Brain microvascular endothelial cell (primary cell): ENCODE results near the gene PDE4C.
A peak's percentile ranks its signal among the peaks of the same experiment; 100 is the strongest.
"Not testable (repeated sequence)": the region's sequence is repeated elsewhere in the genome, so short reads cannot be mapped to it uniquely, and the experiment has no call there.

Experiments
- DNase-seq: peaks from one replicate; pipeline ENCODE4 v3.0.0-alpha.2; 2020
- H3K27ac ChIP-seq: fragments of 250-450 bp; sonication (Bioruptor Pico); 2 replicates; pipeline ENCODE4 v1.5.1; 2020; ENCODE audit warnings: mild to moderate bottlenecking, moderate library complexity
- H3K27me3 ChIP-seq: fragments of 250-450 bp; sonication (Bioruptor Pico); replicated peaks from 2 replicates; pipeline ENCODE4 v1.5.1; 2020; ENCODE audit warnings: mild to moderate bottlenecking
- H3K36me3 ChIP-seq: fragments of 250-450 bp; sonication (Bioruptor Pico); replicated peaks from 2 replicates; pipeline ENCODE4 v1.5.1; 2020; ENCODE audit warnings: mild to moderate bottlenecking
- H3K4me3 ChIP-seq: 2 replicates; pipeline ENCODE4 v1.5.1; 2011; ENCODE audit warnings: low read depth, mild to moderate bottlenecking, control low read depth, low read length, moderate library complexity
- in situ Hi-C: cut with HindIII; loops from 2 replicates; pipeline ENCODE4 v1.10.0; 2017; ENCODE audit warnings: low sequenced_read_pairs, low pct_ligation_motif_present
- TF ChIP-seq, protein P1 (sequence below): IDR thresholded peaks from 2 replicates; pipeline ENCODE4 v1.5.1; 2011; ENCODE audit warnings: low read depth, mild to moderate bottlenecking, moderate library complexity, low read length, control low read depth, inconsistent platforms; ENCODE audit errors: missing control alignments

PDE4C gene

DNA sequence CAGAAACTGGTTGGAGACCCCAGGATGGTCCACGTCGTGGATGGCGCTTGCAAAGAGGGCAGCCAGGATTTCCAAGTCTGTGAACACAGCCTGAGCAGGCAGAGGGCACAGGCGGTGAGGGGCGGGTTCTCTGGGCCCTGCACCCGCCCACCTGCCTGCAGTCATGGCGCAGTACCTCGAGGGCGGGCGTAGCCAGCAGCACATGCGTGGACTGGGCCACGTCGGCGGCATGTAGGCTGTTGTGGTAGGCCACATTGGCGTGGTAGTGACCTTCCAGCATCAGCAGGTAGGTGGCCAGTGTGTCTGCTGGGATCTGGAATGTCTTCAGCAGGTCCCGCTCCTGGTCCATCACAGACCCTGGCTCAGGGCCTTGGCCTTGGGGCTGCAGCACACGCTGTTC is 8.1 kb downstream of the PDE4C start:
- no peaks in the 10 kb centered on the region for H3K36me3 ChIP-seq
- in situ Hi-C loops, result no loop called here
- no peaks in the 10 kb centered on the region for H3K27me3 ChIP-seq
- TF ChIP-seq, protein P1, sequence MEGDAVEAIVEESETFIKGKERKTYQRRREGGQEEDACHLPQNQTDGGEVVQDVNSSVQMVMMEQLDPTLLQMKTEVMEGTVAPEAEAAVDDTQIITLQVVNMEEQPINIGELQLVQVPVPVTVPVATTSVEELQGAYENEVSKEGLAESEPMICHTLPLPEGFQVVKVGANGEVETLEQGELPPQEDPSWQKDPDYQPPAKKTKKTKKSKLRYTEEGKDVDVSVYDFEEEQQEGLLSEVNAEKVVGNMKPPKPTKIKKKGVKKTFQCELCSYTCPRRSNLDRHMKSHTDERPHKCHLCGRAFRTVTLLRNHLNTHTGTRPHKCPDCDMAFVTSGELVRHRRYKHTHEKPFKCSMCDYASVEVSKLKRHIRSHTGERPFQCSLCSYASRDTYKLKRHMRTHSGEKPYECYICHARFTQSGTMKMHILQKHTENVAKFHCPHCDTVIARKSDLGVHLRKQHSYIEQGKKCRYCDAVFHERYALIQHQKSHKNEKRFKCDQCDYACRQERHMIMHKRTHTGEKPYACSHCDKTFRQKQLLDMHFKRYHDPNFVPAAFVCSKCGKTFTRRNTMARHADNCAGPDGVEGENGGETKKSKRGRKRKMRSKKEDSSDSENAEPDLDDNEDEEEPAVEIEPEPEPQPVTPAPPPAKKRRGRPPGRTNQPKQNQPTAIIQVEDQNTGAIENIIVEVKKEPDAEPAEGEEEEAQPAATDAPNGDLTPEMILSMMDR, result no peak
- no peak overlapping the region for H3K4me3 ChIP-seq
- no peak for DNase-seq
- no peak overlapping the region for H3K27ac ChIP-seq

- H3K27ac ChIP-seq, result no peak overlapping the region
- H3K4me3 ChIP-seq, result no peak overlapping the region
- no peak for DNase-seq
Measured at GRCh38 chr19:18216789-18217188, 9.4 kb downstream of the PDE4C start.

DNA sequence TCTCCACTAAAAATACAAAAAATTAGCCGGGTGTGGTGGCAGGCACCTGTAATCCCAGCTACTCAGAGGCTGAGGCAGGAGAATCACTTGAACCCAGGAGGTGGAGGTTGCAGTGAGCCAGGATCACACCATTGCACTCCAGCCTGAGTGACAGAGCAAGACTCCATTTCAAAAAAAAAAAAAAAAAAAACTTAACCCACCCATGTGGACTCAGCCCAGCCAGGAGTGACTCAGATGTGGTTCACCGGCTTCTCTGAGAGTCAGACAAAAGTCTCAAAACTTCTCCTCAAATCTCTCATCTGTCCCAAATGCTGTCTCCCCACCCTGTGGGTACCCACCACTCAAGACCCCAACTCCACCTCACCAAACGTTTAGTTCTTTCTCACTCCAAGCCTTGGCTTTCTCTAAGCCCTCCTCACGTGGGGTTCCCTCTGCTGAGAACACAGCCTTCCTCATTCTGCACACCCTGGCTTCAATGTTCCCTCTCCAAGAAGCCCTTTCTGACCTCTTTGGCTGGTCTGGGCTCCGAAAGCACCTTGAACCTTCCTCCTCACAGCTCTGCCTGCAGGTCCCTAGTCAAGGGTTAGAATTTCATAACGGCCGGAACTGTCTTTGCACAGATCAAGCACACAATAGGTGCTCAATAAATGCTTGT is 11.3 kb downstream of the PDE4C start:
- in situ Hi-C loops, result no loop called here
- TF ChIP-seq, protein P1, result no peak
- Histone ChIP-seq H3K27ac (no peak overlapping the region), H3K27me3 (no peaks in the 10 kb centered on the region), H3K4me3 (no peak overlapping the region), H3K36me3 (no peaks in the 10 kb centered on the region)
- peak; percentile 50 for DNase-seq

More at GRCh38 chr19:18216789-18217188, 9.4 kb downstream of the PDE4C start:
- H3K27me3 ChIP-seq, result no peaks in the 10 kb centered on the region
- in situ Hi-C loops, result no loop called here
- TF ChIP-seq, protein P1, result no peak
- no peaks in the 10 kb centered on the region for H3K36me3 ChIP-seq

- no peak for DNase-seq
- Histone ChIP-seq H3K27me3 (no peaks in the 10 kb centered on the region), H3K36me3 (no peaks in the 10 kb centered on the region), H3K4me3 (no peak overlapping the region), H3K27ac (no peak overlapping the region)
- TF ChIP-seq, protein P1, result no peak
- in situ Hi-C loops, result no loop called here
Measured at GRCh38 chr19:18211683-18212082, 14.6 kb downstream of the PDE4C start.

DNA sequence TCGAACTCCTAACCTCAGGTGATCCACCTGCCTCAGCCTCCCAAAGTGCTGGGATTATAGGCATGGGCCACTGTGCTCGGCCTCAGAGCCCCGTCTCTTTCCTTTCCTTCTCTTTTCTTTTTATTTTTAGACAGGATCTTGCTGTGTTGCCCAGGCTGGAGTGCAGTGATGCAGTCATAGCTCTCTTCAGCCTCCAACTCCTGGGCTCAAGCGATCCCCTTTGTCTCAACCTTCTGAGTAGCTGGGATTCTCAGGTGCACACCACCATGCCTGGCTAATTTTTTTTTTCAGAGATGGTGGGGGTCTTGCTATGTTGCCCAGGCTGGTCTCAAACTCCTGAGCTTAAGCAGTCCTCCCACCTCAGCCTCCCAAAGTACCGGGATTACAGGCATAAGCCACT is 16.3 kb downstream of the PDE4C start:
- in situ Hi-C loops, DNase-seq, H3K36me3 ChIP-seq, H3K27me3 ChIP-seq, H3K27ac ChIP-seq, H3K4me3 ChIP-seq: not testable (repeated sequence)

DNA sequence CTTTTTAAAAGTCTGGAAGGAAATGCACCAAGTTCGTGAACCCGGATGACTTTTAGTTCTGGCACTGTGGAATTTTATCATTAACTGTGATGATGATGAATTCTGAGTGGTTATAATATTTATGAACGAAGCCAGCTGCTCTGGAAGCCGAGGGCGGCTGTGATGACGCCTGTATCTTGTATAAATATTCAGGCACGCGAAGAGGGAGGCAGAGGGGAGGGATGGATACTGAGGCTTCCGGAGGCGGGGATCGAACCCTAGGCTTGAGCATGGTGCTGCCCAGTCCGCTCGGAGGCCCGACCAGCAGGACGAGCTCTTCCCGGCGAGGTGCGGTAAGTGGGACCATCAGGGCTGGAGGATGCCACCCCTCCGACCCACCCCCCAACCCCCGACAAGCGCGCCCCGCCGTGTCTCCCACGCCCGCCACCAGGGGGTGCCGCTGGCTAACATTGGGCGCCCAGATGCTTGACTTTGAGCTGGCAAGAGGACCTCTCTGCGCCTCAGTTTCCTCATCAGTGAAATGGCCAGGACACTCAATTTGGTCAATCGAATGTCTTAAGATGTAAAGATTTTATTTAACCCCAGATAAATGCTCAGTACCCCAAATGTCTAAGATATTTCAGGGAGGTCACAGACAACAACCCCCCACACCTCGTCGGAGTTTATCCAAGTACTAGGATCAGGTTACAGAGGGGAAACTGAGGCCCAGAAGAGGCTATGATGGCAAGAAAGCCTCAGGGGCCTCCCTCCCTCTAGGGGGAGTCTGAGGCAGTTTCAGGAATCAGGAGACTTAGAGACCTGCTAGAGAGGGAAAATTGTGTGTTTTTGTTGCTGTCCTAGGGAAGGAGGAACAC is 17.9 kb downstream of the PDE4C start:
- Histone ChIP-seq H3K27me3 (no peaks in the 10 kb centered on the region), H3K27ac (peak overlapping the region; percentile 82), H3K36me3 (no peaks in the 10 kb centered on the region), H3K4me3 (no peak overlapping the region)
- DNase-seq, result peak; percentile 90
- TF ChIP-seq, protein P1, result peak; percentile 66
- in situ Hi-C loops, result no loop called here
